NCI-H510A (cell line): ENCODE measurements around the gene ESYT1.

Experiments used
- DNase-seq: peaks from one replicate; lab custom pipeline; 2025; lab: John Stamatoyannopoulos, UW

ESYT1 gene

GRCh38 chr12:56129206-56129941, 1.3 kb downstream of the ESYT1 start:
- no peak for DNase-seq

- DNase-seq = no peak
These were observed 2.0 kb downstream of the ESYT1 start for GRCh38 chr12:56129942-56130495.

GRCh38 chr12:56130876-56131275, 2.8 kb downstream of the ESYT1 start:
- DNase-seq = no peak

- DNase-seq = no peak
These were observed 6.8 kb downstream of the ESYT1 start for GRCh38 chr12:56134897-56135296.

- DNase-seq = no peak
These were observed 9.9 kb downstream of the ESYT1 start for GRCh38 chr12:56137853-56138571.

- DNase-seq = no peak
These were observed 14.1 kb downstream of the ESYT1 start for GRCh38 chr12:56141946-56142784.

GRCh38 chr12:56143217-56143616, 15.2 kb downstream of the ESYT1 start:
- no peak for DNase-seq

GRCh38 chr12:56143870-56144269, 15.8 kb downstream of the ESYT1 start:
- no peak for DNase-seq

GRCh38 chr12:56145217-56145616, 17.1 kb downstream of the ESYT1 start:
- DNase-seq = no peak

GRCh38 chr12:56146492-56147460, 18.7 kb downstream of the ESYT1 start:
- DNase-seq = no peak

GRCh38 chr12:56150563-56150962, 22.5 kb downstream of the ESYT1 start:
- no peak for DNase-seq

GRCh38 chr12:56151672-56152131, 23.6 kb downstream of the ESYT1 start:
- DNase-seq = peak; percentile 65

- peak; percentile 77 for DNase-seq
These were observed 24.2 kb downstream of the ESYT1 start, which contains the start of gene MYL6B for GRCh38 chr12:56152132-56152755. Gene MYL6B, plus strand, starts transcription at chr12:56152587. Its CDS starts 1,332 bp downstream, at chr12:56153919.

GRCh38 chr12:56152756-56153677, 24.9 kb downstream of the ESYT1 start:
- no peak for DNase-seq

GRCh38 chr12:56153678-56154065, 25.6 kb downstream of the ESYT1 start:
- DNase-seq = no peak

- DNase-seq = no peak
These were observed 26.2 kb downstream of the ESYT1 start for GRCh38 chr12:56154246-56154771.

GRCh38 chr12:56154818-56155217, 26.8 kb downstream of the ESYT1 start:
- no peak for DNase-seq

GRCh38 chr12:56155256-56155845, 27.3 kb downstream of the ESYT1 start:
- no peak for DNase-seq
